Upper lobe of left lung (tissue), 6 donors: ENCODE data around the gene SUSD6. TPM values are rescaled to one million over a fixed set of nuclear protein-coding genes. Genes with fewer than 3 reads are reported as not detected.

Experiments used
- ATAC-seq, 2 donors: fragments of 200-7000 bp; cut with Tn5 transposase; one replicate each; pipeline ENCODE4 v1.9.1; 2022; ENCODE audit warnings: mild to moderate bottlenecking in 2 of 2, moderate library complexity in 2 of 2; ENCODE audit not compliant: low FRiP score in 2 of 2
- DNase-seq, 2 donors: peaks; one replicate each; pipeline ENCODE4 v3.0.0-alpha.2; 2019 to 2020
- H3K27ac ChIP-seq, 4 donors: fragments of 200-600 bp; sonication (generic); one replicate each; pipeline ENCODE4 v1.5.1; 2016 to 2019
- H3K27me3 ChIP-seq, 4 donors: fragments of 200-600 bp; sonication (generic); one replicate each; pipeline ENCODE4 v1.5.1; 2017 to 2019
- H3K36me3 ChIP-seq, 4 donors: fragments of 200-600 bp; sonication (generic); one replicate each; pipeline ENCODE4 v1.5.1; 2016 to 2019
- H3K4me1 ChIP-seq, 4 donors: fragments of 200-600 bp; sonication (generic); one replicate each; pipeline ENCODE4 v1.5.1; 2018 to 2019
- H3K4me3 ChIP-seq, 4 donors: fragments of 200-600 bp; sonication (generic); one replicate each; pipeline ENCODE4 v1.5.1; 2017 to 2019; ENCODE audit warnings: mild to moderate bottlenecking in 2 of 4, moderate library complexity in 1 of 4
- H3K9me3 ChIP-seq, 4 donors: fragments of 200-600 bp; sonication (generic); one replicate each; pipeline ENCODE4 v1.5.1; 2018 to 2019
- EP300 ChIP-seq, 4 donors: sonication (generic); formaldehyde crosslinking; IDR thresholded peaks; one replicate each; pipeline ENCODE4 v1.5.1; 2017; ENCODE audit warnings: antibody characterized with exemption in 4 of 4, control low read depth in 2 of 4
- POLR2A ChIP-seq, 4 donors: fragments of 450-650 bp; IDR thresholded peaks; one replicate each; pipeline ENCODE4 v1.5.1; 2016 to 2017; ENCODE audit warnings: antibody characterized with exemption in 4 of 4, mild to moderate bottlenecking in 2 of 4
- POLR2AphosphoS5 ChIP-seq, 2 donors: sonication (generic); formaldehyde crosslinking; IDR thresholded peaks; one replicate each; pipeline ENCODE4 v1.5.1; 2017; ENCODE audit warnings: antibody characterized with exemption in 2 of 2
- WGBS, 2 donors: methylation state at CpG; one replicate each; pipeline ENCODE4 v1.1.5; 2017 to 2018; 5-methylcytosine and 5-hydroxymethylcytosine counted together
- total RNA-seq, 6 donors: library from RNA; depleted of rRNA in 4 of 6; stranded (reverse); fragments of >200 nt in 4 of 6; gene quantifications; one replicate each; pipeline versions ENCODE4 v1.1.0 to v1.2.1, GENCODE V29; 2016 to 2021
- TF ChIP-seq, protein P1 (sequence below), 6 experiments: fragments of 450-650 bp in 4 of 6; fragments of 200-600 bp in 2 of 6; sonication (generic) in 2 of 6; IDR thresholded peaks; one replicate each; pipeline ENCODE4 v1.5.1; 2016 to 2019; ENCODE audit warnings: antibody characterized with exemption in 6 of 6
- donor health status: DM: no; HTN: no; CAD: no; lungs with moderate emphysema.
- donor health status: DM: no; HTN: yes; CAD: no; lungs with severe emphysema.

Gene SUSD6
- total RNA-seq, 6 donors from 2014 or later, result 63.4 to 90.4 (median 81.6) TPM

DNA sequence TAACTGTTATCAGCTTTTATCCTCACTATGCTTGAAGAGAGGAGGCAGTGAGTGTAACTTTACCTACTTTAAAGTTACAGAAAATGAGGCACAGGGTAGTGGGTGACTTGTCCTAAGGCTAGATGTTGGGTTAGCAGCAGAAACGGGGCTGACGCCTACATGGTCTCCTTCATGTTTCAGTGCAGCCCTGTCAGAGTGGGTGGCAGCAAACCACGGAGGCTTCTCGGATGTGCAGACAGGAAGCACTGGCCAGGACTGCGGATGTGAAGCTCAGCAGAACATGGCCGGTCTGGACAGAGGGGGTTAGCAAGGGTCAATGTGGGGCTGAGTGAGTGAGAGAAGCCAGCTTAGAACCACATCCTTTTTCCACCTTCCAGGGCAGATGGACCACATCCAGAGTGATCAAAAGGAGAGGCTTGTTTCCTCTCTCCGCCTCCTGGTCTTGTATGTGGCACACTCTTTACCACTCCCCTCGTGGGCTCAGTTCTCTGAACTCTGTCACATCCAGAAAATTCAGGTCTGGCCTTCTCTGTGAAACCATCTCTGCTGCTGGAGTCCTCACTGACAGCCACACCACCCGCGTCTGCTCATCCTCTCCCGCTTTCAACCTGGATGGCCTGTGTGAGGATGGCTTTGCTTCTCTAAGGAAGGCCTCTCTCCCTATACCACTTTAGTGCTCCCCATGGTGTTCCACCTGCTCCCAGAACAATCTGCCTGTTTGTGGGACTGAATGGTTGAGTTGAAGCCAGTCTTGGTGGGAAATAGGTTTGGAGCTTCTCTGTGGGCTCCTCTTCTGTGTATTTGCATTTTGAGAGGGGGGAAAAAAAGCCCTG lies 14.1 kb downstream of the SUSD6 start:
- peak overlapping the region; percentile 53 to 74 (median 58) for H3K27ac ChIP-seq
- peaks cover 0 to 2% (median 0%) of the 10 kb centered on the region in 4 donors for H3K36me3 ChIP-seq
- H3K27me3 ChIP-seq, result no peaks in the 10 kb centered on the region
- DNase-seq (peak in 1 of 2 donors; percentile 82), ATAC-seq (peak; percentile 86 to 89)
- TF ChIP-seq POLR2A (IDR thresholded peaks at IDR 0.05), result no peak
- TF ChIP-seq EP300 (IDR thresholded peaks at IDR 0.05), result no peak
- TF ChIP-seq POLR2AphosphoS5 (IDR thresholded peaks at IDR 0.05), result peak in 1 of 2 donors; percentile 84
- TF ChIP-seq, protein P1, sequence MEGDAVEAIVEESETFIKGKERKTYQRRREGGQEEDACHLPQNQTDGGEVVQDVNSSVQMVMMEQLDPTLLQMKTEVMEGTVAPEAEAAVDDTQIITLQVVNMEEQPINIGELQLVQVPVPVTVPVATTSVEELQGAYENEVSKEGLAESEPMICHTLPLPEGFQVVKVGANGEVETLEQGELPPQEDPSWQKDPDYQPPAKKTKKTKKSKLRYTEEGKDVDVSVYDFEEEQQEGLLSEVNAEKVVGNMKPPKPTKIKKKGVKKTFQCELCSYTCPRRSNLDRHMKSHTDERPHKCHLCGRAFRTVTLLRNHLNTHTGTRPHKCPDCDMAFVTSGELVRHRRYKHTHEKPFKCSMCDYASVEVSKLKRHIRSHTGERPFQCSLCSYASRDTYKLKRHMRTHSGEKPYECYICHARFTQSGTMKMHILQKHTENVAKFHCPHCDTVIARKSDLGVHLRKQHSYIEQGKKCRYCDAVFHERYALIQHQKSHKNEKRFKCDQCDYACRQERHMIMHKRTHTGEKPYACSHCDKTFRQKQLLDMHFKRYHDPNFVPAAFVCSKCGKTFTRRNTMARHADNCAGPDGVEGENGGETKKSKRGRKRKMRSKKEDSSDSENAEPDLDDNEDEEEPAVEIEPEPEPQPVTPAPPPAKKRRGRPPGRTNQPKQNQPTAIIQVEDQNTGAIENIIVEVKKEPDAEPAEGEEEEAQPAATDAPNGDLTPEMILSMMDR (IDR thresholded peaks at IDR 0.05), result no peak
- peaks cover 61 to 89% (median 70%) of the 10 kb centered on the region in 4 donors for H3K4me1 ChIP-seq
- no peaks in the 10 kb centered on the region for H3K9me3 ChIP-seq
- 36 to 43% methylated on average over 10 to 11 of the region's 11 CpGs for WGBS, 2 donors
- H3K4me3 ChIP-seq, result no peak overlapping the region

DNA sequence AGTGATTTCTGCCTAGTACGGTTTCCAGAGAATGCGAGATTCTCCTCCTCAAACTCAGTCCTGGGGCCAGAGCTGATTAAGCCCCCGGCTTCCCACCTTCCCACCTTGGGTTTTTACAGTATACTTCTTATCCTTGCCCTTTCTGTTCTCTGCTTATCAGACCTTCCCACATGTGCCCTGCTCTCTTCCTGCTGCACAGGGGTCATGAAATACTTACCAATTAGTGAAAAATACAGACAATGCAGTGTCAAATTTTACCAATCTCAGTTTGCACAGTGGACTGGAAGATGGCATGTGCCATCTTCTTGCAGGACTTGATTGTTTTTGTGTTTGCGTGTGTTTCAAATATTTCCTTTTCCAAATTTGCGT lies 14.7 kb downstream of the SUSD6 start:
- TF ChIP-seq POLR2A (IDR thresholded peaks at IDR 0.05) (no peak), EP300 (IDR thresholded peaks at IDR 0.05) (no peak), POLR2AphosphoS5 (IDR thresholded peaks at IDR 0.05) (no peak)
- TF ChIP-seq, protein P1 (IDR thresholded peaks at IDR 0.05), result no peak
- ATAC-seq (no peak), DNase-seq (no peak)
- Histone ChIP-seq H3K4me3 (no peak overlapping the region), H3K4me1 (peaks cover 61 to 89% (median 70%) of the 10 kb centered on the region in 4 donors), H3K9me3 (no peaks in the 10 kb centered on the region), H3K27ac (peak overlapping the region; percentile 53 to 74 (median 58)), H3K27me3 (no peaks in the 10 kb centered on the region), H3K36me3 (peaks cover 0 to 2% (median 0%) of the 10 kb centered on the region in 4 donors)
- WGBS, 2 donors, result 74 to 82% methylated on average over 5 of the region's 5 CpGs

DNA sequence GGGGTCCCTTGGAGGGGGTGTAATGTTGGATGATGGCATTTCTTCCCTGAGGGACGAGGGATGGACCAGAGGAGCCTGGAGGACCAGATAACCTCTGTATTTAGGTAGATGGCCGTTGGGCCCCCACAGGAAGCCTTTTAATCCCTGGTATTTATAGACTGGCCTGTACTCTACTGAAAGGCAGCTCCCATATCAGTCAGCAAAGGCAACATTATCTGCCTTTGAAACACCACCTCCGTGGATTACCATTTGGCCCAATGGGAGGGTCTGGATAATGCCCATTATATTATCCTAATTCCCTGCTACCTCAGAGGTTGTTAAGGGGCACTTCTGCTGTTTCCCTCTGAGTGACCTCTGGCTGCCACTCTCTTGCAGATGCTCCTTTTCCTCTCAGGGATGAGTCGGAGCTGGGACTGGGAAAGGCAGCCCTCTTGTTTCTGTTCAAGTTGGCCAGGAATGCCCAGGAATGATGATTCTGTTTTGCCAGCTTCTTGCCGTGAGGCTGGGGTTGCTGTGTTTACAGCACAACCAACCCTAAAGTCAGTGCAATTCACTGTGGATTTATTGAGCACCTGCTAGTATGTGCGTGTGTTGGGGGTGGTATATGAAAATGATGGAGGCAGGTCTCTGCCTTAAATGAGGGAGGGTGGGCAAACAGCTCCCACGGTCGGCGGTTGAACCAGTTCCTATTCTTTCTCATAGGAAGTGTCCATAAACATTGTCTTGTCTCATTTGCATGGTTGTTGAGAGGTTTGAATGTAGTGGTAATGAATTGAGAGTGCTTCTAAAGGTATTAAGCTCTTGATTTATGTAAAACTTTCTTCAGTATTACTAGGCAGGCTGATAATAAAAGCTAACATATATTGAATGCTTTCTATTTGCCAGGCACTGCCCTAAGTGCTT lies 18.1 kb downstream of the SUSD6 start:
- H3K9me3 ChIP-seq, result no peaks in the 10 kb centered on the region
- H3K27ac ChIP-seq, result peak overlapping the region in 3 of 4 donors; percentile 11 to 46 (median 15)
- TF ChIP-seq EP300 (IDR thresholded peaks at IDR 0.05) (no peak), POLR2AphosphoS5 (IDR thresholded peaks at IDR 0.05) (no peak), POLR2A (IDR thresholded peaks at IDR 0.05) (no peak)
- TF ChIP-seq, protein P1 (IDR thresholded peaks at IDR 0.05), result no peak
- peaks cover 0 to 2% (median 0%) of the 10 kb centered on the region in 4 donors for H3K36me3 ChIP-seq
- H3K27me3 ChIP-seq, result no peaks in the 10 kb centered on the region
- DNase-seq (no peak), ATAC-seq (no peak)
- H3K4me1 ChIP-seq, result peaks cover 75 to 91% (median 80%) of the 10 kb centered on the region in 4 donors
- 51 to 63% methylated on average over 9 of the region's 9 CpGs for WGBS, 2 donors
- H3K4me3 ChIP-seq, result no peak overlapping the region

DNA sequence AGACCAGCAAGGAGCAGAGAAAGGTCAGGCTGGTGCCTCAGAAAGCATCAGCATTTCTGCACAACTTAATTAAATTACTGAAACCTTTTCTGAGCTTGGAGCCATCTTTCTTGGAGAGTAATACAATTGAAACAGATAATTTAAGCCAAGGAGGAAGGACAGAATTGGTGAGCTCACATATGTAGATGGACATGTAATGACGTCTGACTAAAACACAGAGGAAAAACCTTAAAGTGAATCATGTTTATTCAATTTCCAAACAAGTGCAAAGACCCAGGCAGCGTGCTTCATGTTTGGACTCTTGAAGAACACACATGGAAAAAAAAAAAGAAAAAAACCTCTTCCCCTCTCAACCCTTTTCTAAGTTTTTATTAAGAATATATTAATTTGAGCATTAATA lies 19.0 kb downstream of the SUSD6 start:
- 53 to 64% methylated on average over 2 of the region's 2 CpGs for WGBS, 2 donors

More for the DNA sequence above, 19.0 kb downstream of the SUSD6 start:
- no peak overlapping the region for H3K27ac ChIP-seq
- H3K27me3 ChIP-seq, result no peaks in the 10 kb centered on the region
- DNase-seq (no peak), ATAC-seq (no peak)
- TF ChIP-seq POLR2A (IDR thresholded peaks at IDR 0.05) (no peak), EP300 (IDR thresholded peaks at IDR 0.05) (no peak), POLR2AphosphoS5 (IDR thresholded peaks at IDR 0.05) (no peak)
- TF ChIP-seq, protein P1 (IDR thresholded peaks at IDR 0.05), result no peak
- peaks cover 0 to 2% (median 0%) of the 10 kb centered on the region in 4 donors for H3K36me3 ChIP-seq
- H3K9me3 ChIP-seq, result no peaks in the 10 kb centered on the region
- peaks cover 75 to 91% (median 82%) of the 10 kb centered on the region in 4 donors for H3K4me1 ChIP-seq
- no peak overlapping the region for H3K4me3 ChIP-seq
